ENCODE results near the gene PPTC7.
A peak's percentile ranks its signal among the peaks of the same experiment; 100 is the strongest.
"Not testable (repeated sequence)": the region's sequence is repeated elsewhere in the genome, so short reads cannot be mapped to it uniquely, and the experiment has no call there.

The PPTC7 gene, protein sequence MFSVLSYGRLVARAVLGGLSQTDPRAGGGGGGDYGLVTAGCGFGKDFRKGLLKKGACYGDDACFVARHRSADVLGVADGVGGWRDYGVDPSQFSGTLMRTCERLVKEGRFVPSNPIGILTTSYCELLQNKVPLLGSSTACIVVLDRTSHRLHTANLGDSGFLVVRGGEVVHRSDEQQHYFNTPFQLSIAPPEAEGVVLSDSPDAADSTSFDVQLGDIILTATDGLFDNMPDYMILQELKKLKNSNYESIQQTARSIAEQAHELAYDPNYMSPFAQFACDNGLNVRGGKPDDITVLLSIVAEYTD

DNA sequence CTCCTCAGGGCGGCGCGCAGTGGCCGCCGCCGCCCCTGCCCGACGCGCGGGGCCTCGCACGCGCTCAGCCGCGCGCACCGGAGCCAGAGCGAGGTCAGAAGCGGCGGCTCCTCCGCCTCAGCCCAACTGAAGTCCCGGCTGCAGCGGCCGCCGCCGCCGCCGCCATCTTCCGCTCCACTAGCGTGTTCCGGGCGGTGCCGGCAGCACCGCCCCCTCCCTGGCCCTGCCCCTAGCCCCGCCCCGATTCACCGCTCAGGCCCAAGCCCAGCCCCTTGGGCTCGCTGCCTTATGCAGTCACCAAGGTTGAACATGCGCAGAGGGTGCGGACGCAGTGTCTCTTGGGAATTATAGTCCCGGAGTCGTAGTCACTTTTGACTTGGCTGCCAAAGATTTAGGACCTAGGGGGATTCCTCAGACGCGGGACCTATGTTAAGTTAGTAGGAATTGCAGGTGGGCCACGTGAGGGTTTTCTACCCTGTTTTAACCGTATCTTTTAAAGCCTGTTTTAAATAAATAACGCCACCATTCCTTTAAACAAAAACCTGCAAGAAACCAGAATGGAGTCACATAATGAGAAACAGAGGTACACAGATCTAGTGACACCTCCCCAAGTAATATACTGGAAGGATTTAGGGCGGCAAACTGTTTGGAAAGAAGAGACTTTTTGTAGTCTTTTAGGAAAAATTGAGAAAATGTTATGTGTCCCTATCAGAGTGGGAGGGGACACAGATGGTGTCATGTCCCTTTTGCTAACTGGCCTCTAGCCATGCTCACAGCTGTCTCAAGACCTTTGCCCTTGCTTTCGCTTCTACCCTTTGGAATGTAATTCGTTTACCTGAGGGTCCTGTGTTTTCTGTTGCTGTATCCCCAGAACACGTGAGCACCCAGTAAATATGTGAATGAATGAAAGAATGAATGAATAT is at the start of gene PPTC7:
PPTC7 (minus strand) TSS at position 182 of the 923 bp plus-strand sequence. CDS start 287 bp downstream, outside the sequence.
- no peaks in the 10 kb centered on the region for H3K9me3 Mint-ChIP-seq
- DNase-seq (ENCODE audit: low spot score) = peak; percentile 93
- peak within 1 kb of the TSS; percentile 94 for H3K27ac Mint-ChIP-seq
- peaks cover 60% of the 10 kb centered on the region for H3K4me1 Mint-ChIP-seq (ENCODE audit: low read depth)
- peak within 1 kb of the TSS; percentile 98 for H3K4me3 Mint-ChIP-seq
- H3K27me3 Mint-ChIP-seq (ENCODE audit: low read depth) = no peaks in the 10 kb centered on the region
- peaks cover 15% of the 10 kb centered on the region for H3K36me3 Mint-ChIP-seq (ENCODE audit: low read depth)

DNA sequence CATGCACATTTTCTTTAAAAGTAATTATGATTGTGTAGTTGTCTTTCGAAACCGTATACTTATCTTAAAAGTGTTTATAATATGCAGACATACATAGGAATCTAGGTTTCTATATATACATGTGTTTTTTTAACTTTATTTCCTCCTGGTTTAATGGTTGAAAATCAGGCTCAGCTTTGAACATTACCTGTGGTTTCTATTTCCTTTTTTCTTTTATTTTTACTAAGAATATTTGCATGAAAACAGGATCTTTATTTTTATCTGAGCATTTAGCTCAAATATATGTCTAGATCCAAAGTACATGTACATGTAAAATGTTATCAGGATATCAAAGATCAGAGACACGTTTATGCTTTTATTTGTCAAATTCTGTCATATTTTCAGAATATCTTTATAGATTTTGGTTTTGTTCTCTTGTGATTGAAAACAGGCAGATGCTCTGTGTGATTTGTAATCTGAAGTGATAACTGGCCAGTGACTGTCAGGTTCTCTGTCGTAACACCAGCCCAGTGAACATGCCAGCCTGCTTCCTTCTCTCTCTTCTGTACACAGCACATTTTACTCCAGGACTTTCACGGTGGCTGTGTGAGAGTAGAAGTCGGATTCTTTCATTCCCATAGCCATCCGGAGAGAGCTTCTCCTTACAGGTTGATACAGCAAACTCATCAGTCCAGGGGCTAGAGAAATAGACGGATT is 44.5 kb upstream of the PPTC7 start:
- DNase-seq (ENCODE audit: low spot score) = no peak
- H3K9me3 Mint-ChIP-seq = no peaks in the 10 kb centered on the region
- no peak overlapping the region for H3K27ac Mint-ChIP-seq
- H3K4me3 Mint-ChIP-seq = peak overlapping the region; percentile 24
- peaks cover 9% of the 10 kb centered on the region for H3K4me1 Mint-ChIP-seq (ENCODE audit: low read depth)
- no peaks in the 10 kb centered on the region for H3K36me3 Mint-ChIP-seq (ENCODE audit: low read depth)
- H3K27me3 Mint-ChIP-seq (ENCODE audit: low read depth) = no peaks in the 10 kb centered on the region

DNA sequence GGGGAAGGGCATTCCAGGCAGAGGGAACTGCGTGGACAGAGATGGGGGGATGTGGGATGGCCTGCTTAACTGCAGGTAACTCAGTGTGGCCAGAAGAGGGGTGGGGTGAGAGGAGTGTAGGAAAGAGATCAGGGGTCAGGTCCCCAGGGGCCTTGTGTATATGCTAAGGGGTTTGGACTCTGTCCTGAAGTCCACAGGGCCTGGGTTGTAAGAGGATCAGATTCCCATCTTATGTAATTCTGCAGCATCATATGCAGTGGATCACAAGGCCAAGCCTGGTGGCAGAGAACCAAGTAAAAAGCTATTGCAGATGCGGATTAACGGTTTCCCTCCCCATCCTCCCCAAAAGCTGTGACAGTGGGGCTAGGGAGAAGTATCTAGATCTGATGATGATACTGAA is 39.5 kb upstream of the PPTC7 start:
- no peak overlapping the region for H3K4me3 Mint-ChIP-seq
- no peak overlapping the region for H3K27ac Mint-ChIP-seq
- H3K9me3 Mint-ChIP-seq = no peaks in the 10 kb centered on the region
- no peaks in the 10 kb centered on the region for H3K36me3 Mint-ChIP-seq (ENCODE audit: low read depth)
- DNase-seq (ENCODE audit: low spot score) = no peak
- no peaks in the 10 kb centered on the region for H3K27me3 Mint-ChIP-seq (ENCODE audit: low read depth)
- H3K4me1 Mint-ChIP-seq (ENCODE audit: low read depth) = peaks cover 9% of the 10 kb centered on the region

DNA sequence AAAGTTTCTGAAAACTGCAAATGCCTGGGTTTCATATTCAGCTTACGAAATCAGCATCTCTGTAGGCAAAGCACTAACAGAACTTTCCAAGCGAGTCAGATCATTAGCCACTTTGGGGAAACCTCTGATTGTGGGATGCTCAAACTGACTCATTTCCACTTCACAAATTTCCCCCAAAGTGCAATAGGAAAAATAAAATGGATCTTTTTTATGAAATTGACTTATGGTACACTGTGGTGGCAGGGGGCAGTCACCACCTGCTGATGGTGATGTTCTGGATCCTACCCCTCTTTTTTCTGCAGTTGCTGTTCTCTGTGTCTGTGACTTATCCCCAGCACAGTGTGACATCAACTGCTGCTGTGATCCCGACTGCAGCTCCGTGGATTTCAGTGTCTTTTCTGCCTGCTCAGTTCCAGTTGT is 36.4 kb upstream of the PPTC7 start:
- H3K4me3 Mint-ChIP-seq = no peak overlapping the region
- no peaks in the 10 kb centered on the region for H3K9me3 Mint-ChIP-seq
- H3K27ac Mint-ChIP-seq = no peak overlapping the region
- peaks cover 5% of the 10 kb centered on the region for H3K4me1 Mint-ChIP-seq (ENCODE audit: low read depth)
- H3K36me3 Mint-ChIP-seq (ENCODE audit: low read depth) = no peaks in the 10 kb centered on the region
- no peaks in the 10 kb centered on the region for H3K27me3 Mint-ChIP-seq (ENCODE audit: low read depth)
- DNase-seq (ENCODE audit: low spot score) = peak; percentile 64

DNA sequence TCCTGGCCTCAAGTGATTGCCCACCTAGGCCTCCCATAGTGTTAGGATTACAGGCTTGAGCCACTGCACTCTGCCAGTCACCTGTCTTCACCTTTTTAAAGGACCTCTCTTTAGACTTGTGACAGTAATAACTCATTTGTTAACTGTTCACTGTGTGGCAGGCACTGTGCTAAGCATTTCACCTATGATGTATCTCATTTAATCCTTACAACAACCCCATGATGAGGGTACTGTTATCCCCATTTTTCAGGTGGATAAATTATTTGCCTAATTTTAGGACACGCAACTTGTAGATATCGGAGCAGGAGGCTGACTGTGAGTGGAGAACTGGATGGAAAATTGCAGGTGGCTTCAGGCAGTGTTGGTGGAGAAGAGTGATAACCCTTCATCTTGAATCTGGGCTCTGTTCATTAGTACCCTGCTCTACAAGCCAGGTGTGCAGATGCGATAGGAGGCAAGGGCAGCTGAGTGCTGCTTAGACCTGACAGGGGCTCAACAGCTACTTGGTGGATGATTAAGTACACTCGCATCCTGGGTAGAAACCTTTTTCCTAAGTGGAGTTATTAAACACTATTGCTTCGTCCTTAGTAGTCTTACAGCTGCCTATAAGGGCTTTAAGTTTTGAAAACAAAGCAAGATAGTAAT is 33.5 kb upstream of the PPTC7 start:
- H3K27ac Mint-ChIP-seq = no peak overlapping the region
- no peak overlapping the region for H3K4me3 Mint-ChIP-seq
- no peaks in the 10 kb centered on the region for H3K9me3 Mint-ChIP-seq
- H3K4me1 Mint-ChIP-seq (ENCODE audit: low read depth) = peaks cover 8% of the 10 kb centered on the region
- no peaks in the 10 kb centered on the region for H3K27me3 Mint-ChIP-seq (ENCODE audit: low read depth)
- no peak for DNase-seq (ENCODE audit: low spot score)
- H3K36me3 Mint-ChIP-seq (ENCODE audit: low read depth) = no peaks in the 10 kb centered on the region

DNA sequence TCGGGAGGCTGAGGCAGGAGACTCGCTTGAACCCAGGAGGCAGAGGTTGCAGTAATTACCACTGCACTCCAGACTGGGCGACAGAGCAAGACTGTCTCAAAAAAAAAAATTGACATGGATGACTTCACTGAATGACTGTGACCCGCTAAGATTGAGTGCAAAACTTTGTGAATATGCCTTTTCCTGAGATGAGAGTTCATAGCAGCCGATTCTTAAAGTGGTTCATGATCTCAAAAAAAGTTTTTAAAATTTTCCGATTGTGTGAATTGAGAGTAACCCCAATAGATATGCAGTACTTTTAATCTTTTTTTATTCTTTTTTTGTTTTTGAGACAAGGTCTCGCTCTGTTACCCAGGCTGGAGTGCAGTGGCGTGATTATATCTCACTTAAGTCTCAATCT is 32.1 kb upstream of the PPTC7 start:
- no peak overlapping the region for H3K27ac Mint-ChIP-seq
- DNase-seq (ENCODE audit: low spot score) = no peak
- H3K27me3 Mint-ChIP-seq (ENCODE audit: low read depth) = no peaks in the 10 kb centered on the region
- H3K9me3 Mint-ChIP-seq = no peaks in the 10 kb centered on the region
- no peaks in the 10 kb centered on the region for H3K36me3 Mint-ChIP-seq (ENCODE audit: low read depth)
- H3K4me3 Mint-ChIP-seq = no peak overlapping the region
- peaks cover 8% of the 10 kb centered on the region for H3K4me1 Mint-ChIP-seq (ENCODE audit: low read depth)

DNA sequence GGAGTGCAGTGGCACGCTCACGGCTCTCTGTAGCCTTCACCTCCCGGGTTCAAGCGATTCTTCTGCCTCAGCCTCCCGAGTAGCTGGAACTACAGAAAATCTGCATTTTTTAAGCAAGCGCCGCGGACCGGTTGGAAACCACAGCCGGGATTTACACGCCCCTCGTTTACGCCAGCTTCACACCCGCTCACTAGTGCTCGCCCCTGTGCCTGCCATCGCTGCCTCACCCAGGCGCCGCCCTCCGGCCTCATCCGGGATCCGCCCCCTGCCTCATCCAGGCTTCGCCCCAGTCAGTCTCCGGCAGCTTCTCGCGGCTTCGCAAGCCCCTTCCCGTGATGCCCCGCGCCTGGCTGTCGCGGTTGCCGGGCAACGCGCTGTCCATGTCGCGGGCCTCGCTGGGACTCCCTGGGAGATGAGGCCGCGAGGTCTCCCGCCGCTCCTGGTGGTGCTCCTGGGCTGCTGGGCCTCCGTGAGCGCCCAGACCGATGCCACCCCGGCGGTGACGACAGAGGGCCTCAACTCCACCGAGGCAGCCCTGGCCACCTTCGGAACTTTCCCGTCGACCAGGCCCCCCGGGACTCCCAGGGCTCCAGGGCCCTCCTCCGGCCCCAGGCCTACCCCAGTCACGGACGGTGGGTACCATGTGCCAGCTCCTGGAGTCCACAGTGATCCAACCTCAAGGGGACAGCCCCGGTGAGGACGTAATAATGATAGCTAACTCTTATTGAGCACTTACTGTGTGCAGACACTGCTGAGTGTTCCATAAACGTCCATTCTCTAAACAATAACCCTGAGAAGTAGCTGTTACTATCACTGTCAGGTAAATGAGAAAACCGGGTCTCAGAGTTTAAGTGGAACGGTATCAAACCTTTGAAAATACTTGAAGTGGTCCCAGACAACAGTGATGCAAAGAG is 30.9 kb upstream of the PPTC7 start, which contains the start of gene TCTN1:
TCTN1 (plus strand) TSS at position 359 of the 914 bp plus-strand sequence; CDS start at position 413, 54 bp downstream.
- Mint-ChIP-seq H3K36me3 (ENCODE audit: low read depth) (no peaks in the 10 kb centered on the region), H3K4me1 (ENCODE audit: low read depth) (peaks cover 6% of the 10 kb centered on the region), H3K9me3 (no peaks in the 10 kb centered on the region), H3K27me3 (ENCODE audit: low read depth) (no peaks in the 10 kb centered on the region), H3K27ac (peak within 1 kb of the TSS; percentile 86), H3K4me3 (peak within 1 kb of the TSS; percentile 87)
- peak; percentile 98 for DNase-seq (ENCODE audit: low spot score)

DNA sequence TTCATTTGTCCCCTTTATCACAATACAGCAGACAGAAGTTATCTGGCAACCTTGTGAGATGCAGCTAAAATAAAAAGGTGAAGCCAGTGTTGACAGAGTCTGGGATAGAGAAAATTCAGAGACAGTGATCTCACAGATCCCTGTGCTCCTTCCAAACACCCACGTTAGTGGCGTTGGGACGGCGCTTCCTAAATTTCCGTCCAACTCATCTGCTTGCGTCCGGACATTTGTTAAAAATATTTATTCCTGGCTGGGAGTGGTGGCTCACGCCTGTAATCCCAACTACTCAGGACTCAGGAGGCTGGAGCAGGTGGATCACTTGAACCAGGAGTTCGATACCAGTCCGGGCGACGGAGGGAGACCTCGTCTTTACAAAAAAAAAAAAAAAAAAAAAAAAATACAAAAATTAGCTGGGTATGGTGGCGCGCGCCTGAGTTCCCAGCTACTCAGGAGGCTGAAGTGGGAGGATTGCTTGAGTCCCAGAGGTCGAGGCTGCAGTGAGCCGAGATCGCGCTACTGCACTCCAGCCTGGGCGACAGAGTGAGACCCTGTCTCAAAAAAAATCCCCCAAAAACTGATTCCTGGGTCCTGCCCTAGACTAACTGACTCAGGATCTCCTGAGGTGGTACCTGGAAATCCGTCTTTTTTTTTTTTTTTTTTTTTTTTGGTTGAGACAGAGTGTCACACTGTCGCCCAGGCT is 30.1 kb upstream of the PPTC7 start:
- Mint-ChIP-seq H3K4me3 (peak overlapping the region; percentile 87), H3K27ac (peak overlapping the region; percentile 86), H3K27me3 (ENCODE audit: low read depth) (no peaks in the 10 kb centered on the region), H3K36me3 (ENCODE audit: low read depth) (no peaks in the 10 kb centered on the region), H3K9me3 (no peaks in the 10 kb centered on the region), H3K4me1 (ENCODE audit: low read depth) (peaks cover 6% of the 10 kb centered on the region)
- DNase-seq (ENCODE audit: low spot score) = no peak

DNA sequence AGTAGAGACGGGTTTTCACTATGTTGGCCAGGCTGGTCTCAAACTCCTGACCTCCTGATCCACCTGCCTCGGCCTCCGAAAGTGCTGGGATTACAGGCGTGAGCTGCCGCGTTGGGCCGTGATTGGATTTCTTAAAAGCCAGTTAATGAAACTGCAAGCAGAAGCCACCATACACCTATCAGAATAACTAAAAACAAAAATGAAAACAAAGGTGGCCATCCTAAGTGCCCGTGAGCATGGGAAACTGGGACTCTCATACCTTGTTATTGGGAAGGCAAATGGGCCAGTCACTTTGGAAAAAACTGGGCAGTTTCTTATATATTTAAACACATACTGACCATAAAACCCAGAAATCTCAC is 23.1 kb upstream of the PPTC7 start:
- DNase-seq (ENCODE audit: low spot score) = no peak
- no peaks in the 10 kb centered on the region for H3K36me3 Mint-ChIP-seq (ENCODE audit: low read depth)
- H3K27me3 Mint-ChIP-seq (ENCODE audit: low read depth) = no peaks in the 10 kb centered on the region
- no peaks in the 10 kb centered on the region for H3K9me3 Mint-ChIP-seq
- peak overlapping the region; percentile 93 for H3K27ac Mint-ChIP-seq
- H3K4me3 Mint-ChIP-seq = peak overlapping the region; percentile 85
- H3K4me1 Mint-ChIP-seq (ENCODE audit: low read depth) = peaks cover 12% of the 10 kb centered on the region

DNA sequence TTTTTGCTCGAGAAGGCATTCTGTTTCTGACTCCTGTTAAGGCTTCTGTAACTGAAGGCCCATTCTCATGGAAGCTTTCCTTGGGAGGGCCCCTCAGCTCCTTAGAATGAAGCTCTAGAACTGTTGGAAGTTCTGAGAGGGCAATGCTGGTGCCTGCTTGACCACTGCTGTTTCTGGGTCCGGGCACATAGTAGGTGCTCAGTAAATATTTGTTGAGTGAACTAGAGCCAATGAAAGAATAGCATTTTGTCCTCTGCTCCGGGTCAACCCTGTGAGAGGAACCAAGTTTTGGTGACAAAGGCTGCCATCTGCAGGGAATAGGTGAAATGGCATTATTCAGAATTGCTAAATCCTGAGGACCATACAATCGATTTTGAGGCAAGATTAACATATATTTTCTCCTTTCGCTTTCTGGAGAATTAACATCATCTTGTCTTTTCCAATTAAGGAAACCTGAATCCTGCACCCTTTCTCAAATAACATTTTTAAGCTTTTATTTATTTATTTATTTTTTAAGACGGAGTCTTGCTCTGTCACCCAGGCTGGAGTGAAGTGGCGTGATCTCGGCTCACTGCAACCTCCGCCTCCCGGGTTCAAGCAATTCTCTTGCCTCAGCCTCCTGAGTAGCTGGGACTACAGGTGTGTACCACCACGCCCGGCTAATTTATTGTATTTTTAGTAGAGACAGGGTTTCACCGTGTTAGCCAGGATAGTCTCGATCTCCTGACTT is 19.1 kb upstream of the PPTC7 start:
- H3K4me3 Mint-ChIP-seq; H3K36me3 Mint-ChIP-seq (ENCODE audit: low read depth); H3K27ac Mint-ChIP-seq; H3K9me3 Mint-ChIP-seq; DNase-seq (ENCODE audit: low spot score); H3K27me3 Mint-ChIP-seq (ENCODE audit: low read depth): not testable (repeated sequence)
- H3K4me1 Mint-ChIP-seq (ENCODE audit: low read depth) = peaks cover 16% of the 10 kb centered on the region

DNA sequence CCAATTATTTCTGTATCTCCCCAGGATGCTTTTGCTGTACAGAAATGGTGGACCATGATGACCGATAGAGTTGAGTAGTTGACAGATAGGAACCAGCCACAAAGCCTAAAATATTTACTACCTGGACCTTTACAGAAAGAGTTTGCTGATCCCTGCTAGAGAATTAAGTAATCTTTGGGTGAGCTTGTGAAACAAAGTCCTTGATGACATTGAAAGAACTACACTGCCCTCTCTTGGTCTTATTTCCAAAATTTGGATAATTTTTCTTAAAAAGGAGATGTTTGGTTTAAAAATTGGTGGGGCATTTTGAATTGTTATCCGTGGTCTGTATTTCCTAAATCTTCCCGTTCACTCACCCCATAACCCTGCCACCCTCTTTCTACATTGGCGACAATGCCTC is 17.1 kb upstream of the PPTC7 start:
- Mint-ChIP-seq H3K27ac (no peak overlapping the region), H3K4me1 (ENCODE audit: low read depth) (peaks cover 13% of the 10 kb centered on the region), H3K4me3 (no peak overlapping the region), H3K27me3 (ENCODE audit: low read depth) (no peaks in the 10 kb centered on the region), H3K9me3 (no peaks in the 10 kb centered on the region), H3K36me3 (ENCODE audit: low read depth) (no peaks in the 10 kb centered on the region)
- no peak for DNase-seq (ENCODE audit: low spot score)

DNA sequence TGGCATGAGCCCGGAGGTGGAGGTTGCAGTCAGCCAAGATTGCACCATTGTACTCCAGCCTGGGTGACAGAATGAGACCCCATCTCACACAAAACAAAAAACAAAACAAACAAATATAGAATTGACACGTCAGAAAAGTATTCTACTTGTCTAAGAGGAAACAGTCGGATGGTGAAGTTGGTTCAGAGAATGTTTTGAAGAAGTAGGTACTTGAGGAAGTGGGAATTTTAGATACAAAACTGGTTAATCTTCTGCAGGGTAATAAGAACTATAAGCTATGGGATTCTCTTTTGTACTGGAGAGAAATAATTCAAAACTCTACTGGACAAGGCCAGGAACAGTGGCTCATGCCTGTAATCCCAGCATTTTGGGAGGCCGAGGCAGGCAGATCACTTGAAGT is 16.2 kb upstream of the PPTC7 start:
- no peak overlapping the region for H3K4me3 Mint-ChIP-seq
- H3K27me3 Mint-ChIP-seq (ENCODE audit: low read depth) = no peaks in the 10 kb centered on the region
- peaks cover 11% of the 10 kb centered on the region for H3K4me1 Mint-ChIP-seq (ENCODE audit: low read depth)
- H3K27ac Mint-ChIP-seq = no peak overlapping the region
- H3K36me3 Mint-ChIP-seq (ENCODE audit: low read depth) = no peaks in the 10 kb centered on the region
- no peaks in the 10 kb centered on the region for H3K9me3 Mint-ChIP-seq
- DNase-seq (ENCODE audit: low spot score) = no peak
